NCI-H460 (cell line): ENCODE data around the gene SAMSN1. TPM values are rescaled to one million over a fixed set of nuclear protein-coding genes. Genes with fewer than 3 reads are reported as not detected.

ENCODE experiments used
- DNase-seq: peaks from one replicate; pipeline ENCODE4 v3.0.0-alpha.2; 2016; ENCODE audit warnings: low read depth; ENCODE audit errors: extremely low read depth
- total RNA-seq: library from RNA; depleted of rRNA; stranded (reverse); fragments of >200 nt; shearing (Covaris generic); gene quantifications from 2 replicates; pipeline ENCODE4 v1.2.3, GENCODE V29; 2014; rRNA removed

Gene SAMSN1
- total RNA-seq, 1 experiment from 2014 or later, result not detected

GRCh38 chr21:14452031-14452726 is 93.9 kb downstream of the SAMSN1 start:
- DNase-seq, result no peak

- no peak for DNase-seq
Observed at GRCh38 chr21:14451546-14451945, 94.6 kb downstream of the SAMSN1 start.

- no peak for DNase-seq
Observed at GRCh38 chr21:14448784-14449183, 97.3 kb downstream of the SAMSN1 start.

GRCh38 chr21:14438211-14438610 is 107.9 kb downstream of the SAMSN1 start:
- DNase-seq, result no peak

- no peak for DNase-seq
Observed at GRCh38 chr21:14435423-14435822, 110.7 kb downstream of the SAMSN1 start.

Other genes starting within 250 kb of the SAMSN1 start
- 97.7 and 107 TPM in 2 replicates for gene HSPA13, start 163.2 kb downstream of the SAMSN1 start, total RNA-seq